GM12874 (cell line): ENCODE data around the gene NCAM1.

ENCODE experiments used
- TF ChIP-seq, protein P1 (sequence below): IDR thresholded peaks from 2 replicates; pipeline ENCODE4 v1.5.1; 2011; ENCODE audit warnings: low read depth, mild to moderate bottlenecking, control low read depth, low read length, moderate library complexity; ENCODE audit not compliant: insufficient read depth

Gene NCAM1

DNA sequence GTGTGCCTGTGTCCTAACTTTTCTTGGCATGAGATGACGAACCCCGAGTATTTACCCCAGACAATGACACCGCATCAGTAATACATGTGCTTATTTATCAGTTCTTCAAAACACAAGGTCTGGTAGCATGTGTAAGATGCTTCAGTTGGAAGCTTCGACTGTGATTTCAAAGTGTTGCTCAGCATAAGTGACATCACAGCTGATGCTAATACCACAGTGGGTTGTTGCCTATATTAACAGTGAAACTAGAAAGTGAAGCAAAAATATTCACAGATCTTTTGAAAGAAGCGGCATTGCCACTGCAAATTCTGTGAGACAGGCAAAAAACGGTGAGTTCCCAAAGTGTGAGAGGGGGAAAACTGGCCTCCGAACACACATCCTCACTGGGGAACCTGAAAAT, 334.8 kb downstream of the NCAM1 start:
- TF ChIP-seq, protein P1, sequence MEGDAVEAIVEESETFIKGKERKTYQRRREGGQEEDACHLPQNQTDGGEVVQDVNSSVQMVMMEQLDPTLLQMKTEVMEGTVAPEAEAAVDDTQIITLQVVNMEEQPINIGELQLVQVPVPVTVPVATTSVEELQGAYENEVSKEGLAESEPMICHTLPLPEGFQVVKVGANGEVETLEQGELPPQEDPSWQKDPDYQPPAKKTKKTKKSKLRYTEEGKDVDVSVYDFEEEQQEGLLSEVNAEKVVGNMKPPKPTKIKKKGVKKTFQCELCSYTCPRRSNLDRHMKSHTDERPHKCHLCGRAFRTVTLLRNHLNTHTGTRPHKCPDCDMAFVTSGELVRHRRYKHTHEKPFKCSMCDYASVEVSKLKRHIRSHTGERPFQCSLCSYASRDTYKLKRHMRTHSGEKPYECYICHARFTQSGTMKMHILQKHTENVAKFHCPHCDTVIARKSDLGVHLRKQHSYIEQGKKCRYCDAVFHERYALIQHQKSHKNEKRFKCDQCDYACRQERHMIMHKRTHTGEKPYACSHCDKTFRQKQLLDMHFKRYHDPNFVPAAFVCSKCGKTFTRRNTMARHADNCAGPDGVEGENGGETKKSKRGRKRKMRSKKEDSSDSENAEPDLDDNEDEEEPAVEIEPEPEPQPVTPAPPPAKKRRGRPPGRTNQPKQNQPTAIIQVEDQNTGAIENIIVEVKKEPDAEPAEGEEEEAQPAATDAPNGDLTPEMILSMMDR = no peak

DNA sequence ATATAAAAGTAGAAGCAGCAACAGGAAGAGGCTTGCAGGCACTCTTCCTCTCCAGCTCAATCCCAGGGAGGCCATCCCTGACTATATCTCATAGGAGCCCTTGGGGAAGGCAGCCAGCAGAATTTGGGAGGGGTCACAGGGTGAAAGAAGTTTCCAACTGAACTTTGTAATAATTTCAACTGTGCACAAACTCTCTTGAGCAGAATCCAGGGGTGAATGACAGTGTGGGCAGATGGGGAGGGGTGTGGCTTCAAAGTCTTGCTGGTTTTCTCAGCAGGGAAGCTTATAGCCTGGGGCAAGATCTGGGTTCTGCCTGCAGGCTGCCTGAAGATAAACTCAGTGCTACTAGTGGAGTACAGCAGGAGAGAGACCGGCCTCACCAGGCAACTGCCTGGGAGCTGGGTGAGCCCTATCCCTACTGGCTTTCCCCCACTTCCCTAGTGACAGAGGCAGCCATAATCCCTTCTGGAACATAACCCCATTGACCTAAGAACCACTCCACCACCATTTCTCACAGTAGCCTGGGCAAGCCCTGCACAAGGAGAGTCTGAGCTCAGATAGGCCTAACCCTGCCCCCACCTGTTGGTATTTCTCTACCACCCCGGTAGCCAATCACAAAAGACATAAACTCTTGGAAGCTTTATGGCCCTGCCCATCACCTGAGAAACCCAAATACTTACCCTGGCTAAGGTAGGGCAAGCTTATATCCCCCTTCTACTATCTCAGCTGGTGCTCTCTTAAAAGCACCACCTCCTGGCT, 335.4 kb downstream of the NCAM1 start:
- TF ChIP-seq, protein P1 = no peak

DNA sequence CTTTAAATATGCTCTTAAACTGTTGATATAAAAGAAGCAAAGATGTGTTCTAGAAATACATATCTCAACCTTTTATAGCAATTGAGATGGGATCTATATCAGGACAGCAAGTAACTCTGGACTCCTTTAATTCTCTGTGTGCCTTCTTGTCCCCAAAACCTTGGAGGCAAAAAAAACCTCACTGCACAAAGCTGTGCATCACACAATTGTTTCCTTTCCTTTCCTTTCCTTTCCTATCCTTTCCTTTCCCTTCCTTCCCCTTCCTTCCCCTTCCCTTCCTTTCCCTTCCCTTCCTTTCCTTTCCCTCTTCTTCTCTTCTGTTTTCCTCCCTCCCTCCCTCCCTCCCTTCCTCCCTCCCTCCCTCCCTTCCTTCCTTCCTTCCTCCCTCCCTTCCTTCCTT, 343.7 kb downstream of the NCAM1 start:
- TF ChIP-seq, protein P1 = no peak

DNA sequence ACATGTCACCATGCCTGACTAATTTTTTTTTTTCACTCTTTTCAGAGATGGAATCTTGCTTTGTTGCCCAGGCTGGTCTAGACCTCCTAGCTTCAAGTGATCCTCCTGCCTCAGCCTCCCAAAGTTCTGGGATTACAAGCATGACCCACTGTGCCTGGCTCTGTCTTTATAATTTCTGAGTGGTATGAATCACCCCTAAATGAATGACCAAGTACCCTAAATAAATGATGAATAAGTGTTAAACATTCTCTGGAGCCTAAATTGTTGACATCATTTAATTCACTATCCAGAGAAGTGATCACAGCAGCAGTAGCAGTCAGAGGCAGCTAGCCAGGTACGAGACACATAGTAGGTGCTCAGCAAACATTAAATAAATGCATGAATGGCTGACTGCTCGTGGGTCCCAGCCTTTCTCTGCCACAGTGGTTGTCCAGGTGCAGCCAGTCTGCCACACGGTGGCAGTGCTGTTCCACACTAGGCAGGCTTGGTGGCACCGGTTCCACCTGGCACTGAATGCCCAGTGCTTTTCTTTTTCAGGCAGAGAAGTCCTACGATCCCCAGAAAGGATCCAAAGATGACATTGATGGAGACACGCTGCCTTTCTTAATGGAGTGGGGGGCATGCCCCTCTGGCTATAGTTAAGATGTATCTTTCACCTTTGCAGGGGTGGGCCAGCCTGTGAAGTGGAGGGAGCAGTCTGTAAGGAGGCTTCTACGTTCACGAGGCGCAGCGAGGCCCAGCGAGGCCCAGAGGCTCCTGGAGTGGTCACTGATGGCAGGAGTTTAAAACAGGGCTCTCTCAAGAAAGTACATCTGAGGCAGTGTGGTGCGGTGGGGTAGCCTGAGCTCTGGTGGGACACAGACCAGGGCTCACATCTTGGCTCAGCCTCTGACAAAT, 344.5 kb downstream of the NCAM1 start:
- TF ChIP-seq, protein P1 = peak; percentile 95

DNA sequence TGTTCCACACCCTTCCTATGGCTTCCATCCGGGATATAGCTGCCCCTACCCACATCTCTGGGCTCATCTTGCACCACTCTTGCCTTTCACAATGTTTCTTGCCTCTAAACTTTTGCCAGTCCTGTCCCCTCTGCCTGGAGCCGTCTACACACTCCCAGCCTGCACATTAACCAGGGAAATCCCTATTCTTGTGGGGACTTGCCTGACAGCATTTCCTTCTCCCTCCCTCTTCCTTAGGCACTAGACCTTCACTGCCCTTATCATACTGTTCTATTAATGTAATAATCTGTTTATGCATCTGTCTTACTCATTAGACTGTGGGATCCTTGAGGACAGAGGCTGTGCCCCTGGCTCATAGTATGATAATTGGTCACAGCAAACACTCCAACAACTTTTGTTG, 347.4 kb downstream of the NCAM1 start:
- TF ChIP-seq, protein P1 = no peak

DNA sequence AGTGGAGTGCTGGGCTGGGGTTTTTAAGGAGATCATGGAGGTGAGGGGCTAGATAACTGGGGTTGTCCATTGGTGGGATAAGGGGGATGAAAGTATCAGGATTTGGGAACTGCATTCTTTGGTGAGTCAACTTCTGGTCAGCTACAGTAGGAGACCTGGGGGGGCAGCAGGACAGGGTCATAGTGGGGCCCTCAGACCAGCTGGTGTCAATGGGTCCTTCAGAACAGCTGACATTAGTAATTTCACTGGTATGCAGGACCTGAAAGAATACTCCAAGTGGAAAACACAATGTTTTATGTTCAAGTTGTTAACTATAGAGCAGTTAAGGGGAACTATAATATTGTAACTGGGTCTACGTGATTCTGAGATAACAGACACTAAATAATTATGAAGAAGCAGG, 350.3 kb downstream of the NCAM1 start:
- TF ChIP-seq, protein P1 = no peak

DNA sequence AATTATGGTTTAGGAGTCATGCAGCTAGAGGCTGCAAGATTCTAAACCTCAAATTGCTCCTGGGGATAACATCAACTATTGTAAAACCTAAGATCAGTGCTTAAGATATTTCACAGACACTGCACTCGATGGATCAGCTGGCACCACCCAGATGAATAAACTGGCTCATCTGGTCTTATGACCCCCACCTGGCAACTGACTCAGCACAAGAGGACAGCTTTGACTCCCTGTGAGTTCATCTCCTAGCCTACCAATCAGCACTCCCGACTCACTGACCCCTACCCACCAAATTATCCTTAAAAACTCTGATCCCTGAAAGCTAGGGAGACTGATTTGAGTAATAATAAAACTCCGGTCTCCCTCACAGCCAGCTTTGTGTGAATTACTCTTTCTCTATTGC, 352.4 kb downstream of the NCAM1 start:
- TF ChIP-seq, protein P1 = no peak
